Activated CD4-positive, alpha-beta T cell treated with anti-CD3 and anti-CD28 coated beads for 36 hours (primary cell): ENCODE results near the gene GRID1. TPM values are rescaled to one million over a fixed set of nuclear protein-coding genes. Genes with fewer than 3 reads are reported as not detected.

Source experiments
- ATAC-seq: fragments of 200-7000 bp; cut with Tn5 transposase; one replicate; pipeline ENCODE4 v1.10.0; 2021; ENCODE audit warnings: mild to moderate bottlenecking, moderate library complexity
- CTCF ChIA-PET: fragments of 350-600 bp; sonication (Branson Sonifier 250); formaldehyde crosslinking; loops from one replicate; lab custom pipeline; 2021; ENCODE audit warnings: antibody characterized with exemption; lab: Charles Lee
- POLR2A ChIA-PET: fragments of 350-600 bp; sonication (Branson Sonifier 250); formaldehyde crosslinking; loops from one replicate; lab custom pipeline; 2021; ENCODE audit warnings: antibody characterized with exemption, inconsistent platforms; lab: Charles Lee
- DNase-seq: peaks from one replicate; pipeline ENCODE4 v3.0.0-alpha.2; 2020
- H3K27ac Mint-ChIP-seq: one replicate; pipeline ENCODE4 v1.8.0; 2021; ENCODE audit warnings: mixed read lengths
- H3K27me3 Mint-ChIP-seq: one replicate; pipeline ENCODE4 v1.8.0; 2021; ENCODE audit warnings: mixed read lengths
- H3K36me3 Mint-ChIP-seq: one replicate; pipeline ENCODE4 v1.8.0; 2021; ENCODE audit warnings: low read depth, mixed read lengths
- H3K4me1 Mint-ChIP-seq: one replicate; pipeline ENCODE4 v1.8.0; 2021; ENCODE audit warnings: mixed read lengths
- H3K4me3 Mint-ChIP-seq: one replicate; pipeline ENCODE4 v1.8.0; 2021; ENCODE audit warnings: mild to moderate bottlenecking, moderate library complexity, mixed read lengths
- H3K9me3 Mint-ChIP-seq: one replicate; pipeline ENCODE4 v1.8.0; 2021; ENCODE audit warnings: low read depth, mixed read lengths
- intact Hi-C, 2 experiments: fragments of 100-400 bp; cut with DNase I in 1 of 2; cut with micrococcal nuclease in 1 of 2; formaldehyde crosslinking; loops; one replicate each; pipeline versions ENCODE4 v1.14.2 to v1.15.1; 2022 to 2024; cut with DNase I, micrococcal nuclease
- total RNA-seq, 2 experiments: library from RNA; stranded (reverse); gene quantifications; one replicate each; pipeline ENCODE4 v1.2.3, GENCODE V29; 2021

The GRID1 gene
- total RNA-seq, 2 experiments from 2014 or later, result not detected

- ChIA-PET POLR2A (no interaction called here), CTCF (no interaction called here)
- no peak for ATAC-seq
- Mint-ChIP-seq H3K36me3 (no peaks in the 10 kb centered on the region), H3K9me3 (no peaks in the 10 kb centered on the region), H3K27ac (no peak overlapping the region), H3K27me3 (peaks cover 2% of the 10 kb centered on the region), H3K4me1 (no peaks in the 10 kb centered on the region), H3K4me3 (no peak overlapping the region)
- DNase-seq, result no peak
- intact Hi-C loops, result no loop called here
Measured at GRCh38 chr10:86062647-86063145, 303.9 kb downstream of the GRID1 start.

GRCh38 chr10:86062198-86062550, 304.4 kb downstream of the GRID1 start:
- no peaks in the 10 kb centered on the region for H3K4me1 Mint-ChIP-seq
- no peaks in the 10 kb centered on the region for H3K9me3 Mint-ChIP-seq
- intact Hi-C loops, result no loop called here
- H3K4me3 Mint-ChIP-seq, result no peak overlapping the region
- no peak overlapping the region for H3K27ac Mint-ChIP-seq
- ChIA-PET POLR2A (no interaction called here), CTCF (no interaction called here)
- no peak for DNase-seq
- peaks cover 5% of the 10 kb centered on the region for H3K27me3 Mint-ChIP-seq
- H3K36me3 Mint-ChIP-seq, result no peaks in the 10 kb centered on the region
- no peak for ATAC-seq

- DNase-seq, result no peak
- Mint-ChIP-seq H3K27ac (no peak overlapping the region), H3K4me1 (no peaks in the 10 kb centered on the region), H3K9me3 (no peaks in the 10 kb centered on the region), H3K4me3 (no peak overlapping the region), H3K27me3 (peaks cover 5% of the 10 kb centered on the region), H3K36me3 (no peaks in the 10 kb centered on the region)
- intact Hi-C loops, result no loop called here
- ChIA-PET CTCF (no interaction called here), POLR2A (no interaction called here)
- ATAC-seq, result no peak
Measured at GRCh38 chr10:86061278-86062197, 305.1 kb downstream of the GRID1 start.

GRCh38 chr10:86060386-86061277, 306.0 kb downstream of the GRID1 start:
- H3K9me3 Mint-ChIP-seq, result no peaks in the 10 kb centered on the region
- ChIA-PET CTCF (interaction anchor here (1.0 kb wide), 1 partner anchor 14 kb away, joined by 4 read pairs; no protein-coding TSS in a partner anchor), POLR2A (no interaction called here)
- no peaks in the 10 kb centered on the region for H3K36me3 Mint-ChIP-seq
- H3K4me3 Mint-ChIP-seq, result no peak overlapping the region
- ATAC-seq (no peak), DNase-seq (no peak)
- no peaks in the 10 kb centered on the region for H3K4me1 Mint-ChIP-seq
- peaks cover 10% of the 10 kb centered on the region for H3K27me3 Mint-ChIP-seq
- intact Hi-C loops, result no loop called here
- no peak overlapping the region for H3K27ac Mint-ChIP-seq

- no peak for DNase-seq
- POLR2A ChIA-PET, result no interaction called here
- Mint-ChIP-seq H3K27me3 (peaks cover 14% of the 10 kb centered on the region), H3K4me1 (no peaks in the 10 kb centered on the region), H3K36me3 (no peaks in the 10 kb centered on the region), H3K4me3 (no peak overlapping the region), H3K9me3 (no peaks in the 10 kb centered on the region), H3K27ac (no peak overlapping the region)
- ATAC-seq, result no peak
- CTCF ChIA-PET, result interaction anchor here (1.0 kb wide), 1 partner anchor 13 kb away, joined by 4 read pairs; no protein-coding TSS in a partner anchor
- intact Hi-C loops, result no loop called here
Measured at GRCh38 chr10:86059892-86060291, 306.7 kb downstream of the GRID1 start.

GRCh38 chr10:86058964-86059363, 307.6 kb downstream of the GRID1 start:
- ATAC-seq (no peak), DNase-seq (no peak)
- intact Hi-C loops, result no loop called here
- H3K4me3 Mint-ChIP-seq, result no peak overlapping the region
- CTCF ChIA-PET, result interaction anchor here (0.6 to 0.7 kb wide), 2 partner anchors 48 to 111 kb away, joined by 4 to 5 read pairs; no protein-coding TSS in a partner anchor
- H3K4me1 Mint-ChIP-seq, result no peaks in the 10 kb centered on the region
- H3K9me3 Mint-ChIP-seq, result no peaks in the 10 kb centered on the region
- POLR2A ChIA-PET, result no interaction called here
- H3K27me3 Mint-ChIP-seq, result peaks cover 17% of the 10 kb centered on the region
- no peaks in the 10 kb centered on the region for H3K36me3 Mint-ChIP-seq
- H3K27ac Mint-ChIP-seq, result no peak overlapping the region

GRCh38 chr10:86057708-86058107, 308.9 kb downstream of the GRID1 start:
- POLR2A ChIA-PET, result no interaction called here

GRCh38 chr10:86056672-86057071, 309.9 kb downstream of the GRID1 start:
- Mint-ChIP-seq H3K27ac (no peak overlapping the region), H3K4me1 (no peaks in the 10 kb centered on the region), H3K4me3 (no peak overlapping the region), H3K36me3 (no peaks in the 10 kb centered on the region), H3K27me3 (peaks cover 20% of the 10 kb centered on the region), H3K9me3 (no peaks in the 10 kb centered on the region)
- DNase-seq, result no peak
- intact Hi-C loops, result no loop called here
- POLR2A ChIA-PET, result no interaction called here
- ATAC-seq, result no peak
- CTCF ChIA-PET, result no interaction called here

More at GRCh38 chr10:86057708-86058107, 308.9 kb downstream of the GRID1 start:
- CTCF ChIA-PET, result no interaction called here
- Mint-ChIP-seq H3K4me3 (no peak overlapping the region), H3K27ac (no peak overlapping the region), H3K27me3 (peaks cover 20% of the 10 kb centered on the region), H3K9me3 (no peaks in the 10 kb centered on the region), H3K36me3 (no peaks in the 10 kb centered on the region), H3K4me1 (no peaks in the 10 kb centered on the region)
- ATAC-seq (no peak), DNase-seq (no peak)
- intact Hi-C loops, result no loop called here

GRCh38 chr10:86055928-86056327, 310.7 kb downstream of the GRID1 start:
- Mint-ChIP-seq H3K27ac (no peak overlapping the region), H3K4me1 (no peaks in the 10 kb centered on the region), H3K9me3 (no peaks in the 10 kb centered on the region), H3K36me3 (no peaks in the 10 kb centered on the region), H3K4me3 (no peak overlapping the region), H3K27me3 (peaks cover 20% of the 10 kb centered on the region)
- DNase-seq, result no peak
- no peak for ATAC-seq
- ChIA-PET CTCF (interaction anchor here (0.6 kb wide), 1 partner anchor 83 kb away, joined by 3 read pairs; no protein-coding TSS in a partner anchor), POLR2A (no interaction called here)
- intact Hi-C loops, result no loop called here

GRCh38 chr10:86053675-86054074, 312.9 kb downstream of the GRID1 start:
- no peaks in the 10 kb centered on the region for H3K36me3 Mint-ChIP-seq
- ChIA-PET CTCF (no interaction called here), POLR2A (no interaction called here)
- H3K9me3 Mint-ChIP-seq, result no peaks in the 10 kb centered on the region
- no peaks in the 10 kb centered on the region for H3K4me1 Mint-ChIP-seq
- ATAC-seq (no peak), DNase-seq (no peak)
- H3K27me3 Mint-ChIP-seq, result peaks cover 26% of the 10 kb centered on the region
- no peak overlapping the region for H3K4me3 Mint-ChIP-seq
- intact Hi-C loops, result no loop called here
- H3K27ac Mint-ChIP-seq, result no peak overlapping the region

GRCh38 chr10:86051586-86051985, 315.0 kb downstream of the GRID1 start:
- Mint-ChIP-seq H3K9me3 (no peaks in the 10 kb centered on the region), H3K4me3 (no peak overlapping the region), H3K4me1 (peaks cover 13% of the 10 kb centered on the region), H3K27me3 (peaks cover 21% of the 10 kb centered on the region), H3K27ac (no peak overlapping the region), H3K36me3 (no peaks in the 10 kb centered on the region)
- DNase-seq (no peak), ATAC-seq (no peak)
- POLR2A ChIA-PET, result no interaction called here
- CTCF ChIA-PET, result no interaction called here
- intact Hi-C loops, result no loop called here
